Measurements from ENCODE around the gene ANXA2. TPM values are rescaled to one million over a fixed set of nuclear protein-coding genes. Genes with fewer than 3 reads are reported as not detected.
"Not testable (repeated sequence)": the region's sequence is repeated elsewhere in the genome, so short reads cannot be mapped to it uniquely, and the experiment has no call there.

ANXA2 gene
- total RNA-seq, 1 experiment from 2014 or later = 436 TPM

GRCh38 chr15:60340207-60340921 is 57.4 kb downstream of the ANXA2 start:
- in situ Hi-C loops (cut with HindIII; ENCODE audit: low pct_unique_long_range_greater_than_20kb, low sequenced_read_pairs) = no loop called here
- no peak for DNase-seq (ENCODE audit: low read depth, low spot score)

DNA sequence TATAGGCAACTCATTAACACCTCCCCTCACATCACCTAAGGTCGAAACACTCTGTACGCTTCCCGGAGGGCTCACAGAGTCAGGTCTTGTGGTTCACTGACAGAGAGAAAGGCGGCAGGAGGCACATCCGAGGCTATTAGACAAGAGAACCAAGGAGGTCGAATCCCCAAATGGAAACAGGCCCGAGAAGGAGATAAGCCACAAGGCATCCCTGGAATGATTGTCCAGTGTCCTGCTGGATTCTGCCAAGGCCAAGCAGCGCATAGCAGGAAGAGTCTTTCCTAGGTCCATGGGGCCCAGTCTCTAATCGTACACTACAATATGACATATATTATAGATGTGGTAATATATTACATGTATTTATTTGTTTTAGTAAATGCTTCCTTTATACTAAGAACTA is 58.5 kb downstream of the ANXA2 start:
- in situ Hi-C loops (cut with HindIII; ENCODE audit: low pct_unique_long_range_greater_than_20kb, low sequenced_read_pairs) = no loop called here
- DNase-seq (ENCODE audit: low read depth, low spot score) = no peak

GRCh38 chr15:60338810-60339209 is 59.0 kb downstream of the ANXA2 start:
- no peak for DNase-seq (ENCODE audit: low read depth, low spot score)
- in situ Hi-C loops (cut with HindIII; ENCODE audit: low pct_unique_long_range_greater_than_20kb, low sequenced_read_pairs) = no loop called here

DNA sequence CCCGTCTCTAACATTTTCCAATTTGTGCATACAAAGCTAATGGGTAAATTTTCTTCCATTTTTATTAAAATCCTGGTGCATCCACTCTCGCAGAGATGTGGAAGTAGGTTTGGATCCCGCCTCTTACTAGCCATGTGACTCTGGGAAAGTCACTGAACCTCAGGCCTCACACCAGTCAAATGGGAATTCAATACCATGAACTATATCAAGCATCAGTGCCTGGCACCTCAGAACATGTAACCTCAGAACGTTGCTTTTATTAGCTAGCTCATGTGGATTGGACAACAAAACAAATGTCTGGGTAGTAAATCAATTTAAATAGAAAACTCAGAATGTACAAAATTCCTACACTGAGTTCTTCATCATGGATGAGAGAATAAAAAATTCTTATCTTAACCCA is 60.7 kb downstream of the ANXA2 start:
- in situ Hi-C loops (cut with HindIII; ENCODE audit: low pct_unique_long_range_greater_than_20kb, low sequenced_read_pairs) = no loop called here
- no peak for DNase-seq (ENCODE audit: low read depth, low spot score)

GRCh38 chr15:60335296-60335695 is 62.5 kb downstream of the ANXA2 start:
- DNase-seq (ENCODE audit: low read depth, low spot score); in situ Hi-C loops (cut with HindIII; ENCODE audit: low pct_unique_long_range_greater_than_20kb, low sequenced_read_pairs): not testable (repeated sequence)

GRCh38 chr15:60328852-60329443 is 68.8 kb downstream of the ANXA2 start:
- in situ Hi-C loops (cut with HindIII; ENCODE audit: low pct_unique_long_range_greater_than_20kb, low sequenced_read_pairs) = no loop called here
- peak; percentile 34 for DNase-seq (ENCODE audit: low read depth, low spot score)

GRCh38 chr15:60326824-60327654 is 70.7 kb downstream of the ANXA2 start:
- in situ Hi-C loops (cut with HindIII; ENCODE audit: low pct_unique_long_range_greater_than_20kb, low sequenced_read_pairs) = no loop called here
- peak; percentile 80 for DNase-seq (ENCODE audit: low read depth, low spot score)

- no peak for DNase-seq (ENCODE audit: low read depth, low spot score)
- in situ Hi-C loops (cut with HindIII; ENCODE audit: low pct_unique_long_range_greater_than_20kb, low sequenced_read_pairs) = no loop called here
Observed at GRCh38 chr15:60326343-60326742, 71.4 kb downstream of the ANXA2 start.

GRCh38 chr15:60325905-60326304 is 71.9 kb downstream of the ANXA2 start:
- DNase-seq (ENCODE audit: low read depth, low spot score) = no peak
- in situ Hi-C loops (cut with HindIII; ENCODE audit: low pct_unique_long_range_greater_than_20kb, low sequenced_read_pairs) = no loop called here

GRCh38 chr15:60324706-60325438 is 72.9 kb downstream of the ANXA2 start:
- in situ Hi-C loops (cut with HindIII; ENCODE audit: low pct_unique_long_range_greater_than_20kb, low sequenced_read_pairs) = no loop called here
- no peak for DNase-seq (ENCODE audit: low read depth, low spot score)

DNA sequence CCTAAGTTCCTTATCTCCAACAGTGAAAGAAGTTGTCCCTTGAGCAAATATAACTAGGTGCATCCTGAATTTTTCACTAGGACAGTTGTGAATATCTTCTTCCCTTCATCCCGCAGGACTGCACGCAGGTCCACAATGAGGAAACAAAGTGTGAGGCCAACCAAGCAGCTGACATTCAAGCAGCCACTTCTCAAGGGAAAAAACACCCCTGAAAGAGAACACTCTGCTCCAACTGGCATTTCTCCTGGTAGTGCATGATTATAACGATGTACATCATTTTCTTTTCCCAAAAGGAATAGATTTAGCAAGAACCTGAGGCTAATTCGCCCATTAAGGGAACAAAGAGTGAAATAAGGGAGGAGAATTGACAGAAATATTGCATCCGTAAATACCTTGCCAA is 74.5 kb downstream of the ANXA2 start:
- no peak for DNase-seq (ENCODE audit: low read depth, low spot score)
- in situ Hi-C loops (cut with HindIII; ENCODE audit: low pct_unique_long_range_greater_than_20kb, low sequenced_read_pairs) = no loop called here

DNA sequence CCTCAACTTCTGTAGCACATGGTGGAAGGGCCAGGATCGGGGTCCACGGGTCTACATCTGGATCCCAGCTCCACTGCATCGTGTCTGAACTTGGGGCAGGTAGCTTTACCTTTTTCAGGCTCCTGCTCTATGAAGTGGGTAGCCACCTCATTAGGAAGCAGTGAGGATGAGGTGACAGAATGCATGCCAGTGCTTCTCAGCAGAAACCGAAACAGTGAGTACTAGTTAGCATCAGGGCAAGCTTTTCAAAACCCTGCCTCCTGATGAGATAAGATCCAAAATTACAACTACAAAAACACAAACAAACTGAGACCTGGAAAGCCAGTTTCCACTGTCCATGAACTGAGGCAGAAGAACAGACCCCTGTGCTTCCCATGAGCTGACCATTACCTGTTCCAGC is 77.4 kb downstream of the ANXA2 start:
- DNase-seq (ENCODE audit: low read depth, low spot score) = no peak
- in situ Hi-C loops (cut with HindIII; ENCODE audit: low pct_unique_long_range_greater_than_20kb, low sequenced_read_pairs) = no loop called here

- peak; percentile 79 for DNase-seq (ENCODE audit: low read depth, low spot score)
- in situ Hi-C loops (cut with HindIII; ENCODE audit: low pct_unique_long_range_greater_than_20kb, low sequenced_read_pairs) = no loop called here
Observed at GRCh38 chr15:60318216-60318867, 79.4 kb downstream of the ANXA2 start.

DNA sequence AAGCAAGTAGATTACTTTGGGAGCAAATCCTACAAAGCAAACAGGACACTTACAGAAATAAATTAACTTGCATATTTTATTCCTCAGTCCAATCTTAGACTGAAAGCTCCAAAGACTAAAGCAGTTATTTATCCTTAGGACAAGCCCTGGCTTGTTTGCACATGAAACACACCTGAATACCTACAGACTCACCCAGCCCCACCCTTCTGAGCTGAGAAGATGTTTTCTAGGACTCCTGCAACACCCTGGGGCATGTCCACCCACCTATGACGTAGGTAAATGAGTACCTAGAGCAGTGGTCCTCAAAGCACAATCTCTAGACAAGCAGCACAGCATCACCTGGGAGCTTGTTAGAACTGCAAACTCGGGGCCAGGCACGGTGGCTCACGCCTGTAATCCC is 80.8 kb downstream of the ANXA2 start:
- no peak for DNase-seq (ENCODE audit: low read depth, low spot score)

GRCh38 chr15:60315878-60316277 is 81.9 kb downstream of the ANXA2 start:
- in situ Hi-C loops (cut with HindIII; ENCODE audit: low pct_unique_long_range_greater_than_20kb, low sequenced_read_pairs) = no loop called here
- no peak for DNase-seq (ENCODE audit: low read depth, low spot score)

More for the DNA sequence above, 80.8 kb downstream of the ANXA2 start:
- in situ Hi-C loops (cut with HindIII; ENCODE audit: low pct_unique_long_range_greater_than_20kb, low sequenced_read_pairs) = no loop called here

DNA sequence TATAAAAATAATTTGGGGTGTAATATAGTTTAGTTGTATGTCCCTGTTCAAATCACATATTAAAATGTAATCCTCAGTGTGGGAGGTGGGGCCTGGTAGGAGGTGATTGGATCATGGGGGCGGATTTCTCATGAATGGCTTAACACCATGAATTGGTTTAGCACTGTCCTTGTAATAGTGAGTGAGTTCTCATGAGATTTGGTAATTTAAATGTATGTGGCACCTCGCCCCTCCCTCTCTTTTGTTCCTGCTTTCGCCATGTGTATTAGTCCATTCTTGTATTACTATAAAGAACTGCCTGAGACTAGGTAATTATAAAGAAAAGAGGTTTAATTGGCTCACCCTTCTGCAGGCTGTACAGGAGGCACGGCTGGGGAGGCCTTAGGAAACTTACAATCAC is 83.9 kb downstream of the ANXA2 start:
- DNase-seq (ENCODE audit: low read depth, low spot score) = no peak
- in situ Hi-C loops (cut with HindIII; ENCODE audit: low pct_unique_long_range_greater_than_20kb, low sequenced_read_pairs) = no loop called here

DNA sequence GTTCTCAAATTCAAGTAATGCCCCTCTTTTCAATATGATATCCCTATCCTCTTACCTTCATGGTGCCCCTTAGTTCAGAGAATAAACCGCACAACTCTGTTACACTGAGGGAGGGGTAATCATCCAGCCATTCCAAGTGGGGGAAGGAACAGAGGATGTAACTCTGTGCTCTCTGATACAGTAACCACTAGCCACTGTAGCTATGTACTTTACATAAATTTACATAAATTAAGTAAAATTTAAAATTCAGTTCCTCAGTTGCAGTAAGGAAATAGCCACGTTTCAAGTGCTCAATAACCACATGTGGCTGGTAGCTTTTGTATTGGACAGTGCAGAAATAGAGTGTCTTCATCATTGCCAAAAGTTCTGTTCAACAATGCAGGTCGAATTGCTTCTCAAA is 90.8 kb downstream of the ANXA2 start:
- no peak for DNase-seq (ENCODE audit: low read depth, low spot score)
- in situ Hi-C loops (cut with HindIII; ENCODE audit: low pct_unique_long_range_greater_than_20kb, low sequenced_read_pairs) = no loop called here

DNA sequence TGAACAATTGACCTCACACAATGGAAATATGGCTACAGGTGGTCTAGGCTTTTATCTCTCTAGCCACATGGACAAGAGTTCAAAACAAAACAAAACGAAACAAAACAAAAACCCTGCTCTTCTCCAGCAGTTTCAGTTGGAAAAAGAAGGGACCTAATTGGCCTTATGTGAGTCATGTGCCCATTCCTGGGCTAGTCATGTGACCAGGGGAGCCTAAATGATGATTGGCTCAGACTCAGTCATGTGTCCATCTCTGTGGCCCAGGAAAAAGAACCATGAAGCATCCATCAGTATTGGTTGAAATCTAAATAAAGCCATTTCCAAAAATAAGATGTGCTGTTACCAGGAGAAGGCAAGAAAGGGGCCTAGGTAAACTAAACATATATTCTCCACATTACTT is 96.8 kb downstream of the ANXA2 start:
- DNase-seq (ENCODE audit: low read depth, low spot score) = no peak
- in situ Hi-C loops (cut with HindIII; ENCODE audit: low pct_unique_long_range_greater_than_20kb, low sequenced_read_pairs) = no loop called here
